Epithelial cell of umbilical artery (primary cell): ENCODE measurements around the gene ZNF699. TPM values are rescaled to one million over a fixed set of nuclear protein-coding genes. Genes with fewer than 3 reads are reported as not detected.

Experiments
- total RNA-seq: library from RNA; depleted of rRNA; stranded (reverse); fragments of >200 nt; gene quantifications from 2 replicates; pipeline ENCODE4 v1.2.3, GENCODE V29; 2014

The ZNF699 gene
- total RNA-seq, result 5.8 and 6.2 TPM in 2 replicates

DNA sequence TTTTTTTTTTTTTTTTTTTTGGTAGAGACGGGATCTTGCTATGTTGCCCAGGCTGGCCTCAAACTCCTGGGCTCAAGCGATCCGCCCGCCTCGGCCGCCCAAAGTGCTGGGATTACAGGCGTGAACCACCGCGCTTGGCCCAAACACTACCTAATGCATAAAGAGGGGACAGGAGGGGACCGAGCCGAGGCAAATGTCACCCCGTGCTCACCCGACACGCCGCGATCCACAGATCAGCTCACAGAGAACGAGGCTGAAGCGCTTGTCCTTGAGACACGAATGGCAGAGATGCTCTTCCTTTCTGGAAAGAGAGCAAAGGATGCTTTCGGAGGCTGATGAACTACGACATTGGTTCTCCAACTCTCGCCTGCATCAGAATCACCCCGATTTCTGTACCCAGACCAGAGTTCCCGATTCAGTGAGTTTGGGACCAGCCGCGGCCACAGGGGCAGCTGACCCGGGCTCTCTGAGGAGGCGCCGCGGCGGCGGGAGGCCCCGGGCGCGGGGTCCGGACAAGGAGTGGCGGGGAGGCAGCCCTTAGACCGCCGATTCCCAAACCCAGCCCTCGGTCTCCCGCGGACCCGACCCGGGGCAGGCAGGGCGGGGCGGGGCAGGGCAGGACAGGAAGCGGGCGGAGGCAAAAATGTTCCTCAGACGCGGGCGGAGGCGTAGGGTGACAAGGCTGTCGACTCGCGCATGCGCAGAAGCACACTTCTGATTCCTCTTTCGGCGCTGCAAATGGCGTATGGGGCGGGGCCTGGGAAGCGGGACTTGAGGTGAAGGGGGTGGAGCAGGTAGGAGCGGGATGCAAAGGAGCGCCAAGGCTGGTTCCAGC, at the start of gene ZNF699:
ZNF699 (minus strand) TSS at position 700 of the 835 bp plus-strand sequence. CDS start 4,719 bp downstream, outside the sequence.

DNA sequence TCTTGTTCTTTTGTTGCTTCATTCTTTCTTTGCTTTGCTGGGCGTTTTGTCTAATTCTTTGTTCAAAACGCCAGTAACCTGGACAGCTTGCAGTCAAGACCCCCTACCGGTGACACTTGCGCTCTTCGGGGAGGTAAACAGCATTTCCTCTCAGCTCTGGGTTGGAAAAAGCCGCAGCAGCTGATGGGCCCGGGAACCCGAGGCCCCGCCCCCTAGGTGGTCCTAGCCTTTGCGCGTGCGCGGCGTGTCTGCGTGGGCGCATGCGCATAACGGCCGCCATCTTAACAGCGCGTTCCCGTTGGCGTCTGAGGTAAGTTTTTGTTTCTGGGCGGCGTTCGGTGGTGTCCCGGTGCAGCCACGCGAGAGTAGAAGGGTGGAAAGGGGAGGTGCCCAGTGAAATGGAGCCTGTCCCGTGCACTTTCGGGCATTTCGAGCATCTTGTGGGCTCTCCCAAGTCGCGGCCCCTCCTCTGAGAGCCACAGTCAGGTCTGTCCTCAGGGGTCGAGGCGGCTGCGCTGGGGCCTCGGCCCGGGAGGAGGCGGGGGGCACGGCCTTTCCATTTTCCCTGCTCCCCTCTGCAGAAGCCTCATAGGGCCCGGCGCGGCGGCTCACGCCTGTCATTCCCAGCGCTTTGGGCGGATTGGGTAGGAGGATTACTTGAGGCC, 14.4 kb upstream of the ZNF699 start, which contains the start of gene ZNF559:
ZNF559 (plus strand) TSS at position 261 of the 665 bp plus-strand sequence. CDS start 14,371 bp downstream, outside the sequence.

GRCh38 chr19:9250630-9251029, 59.0 kb downstream of the ZNF699 start, which contains the start of gene OR7E24:
Gene OR7E24, plus strand, starts transcription at chr19:9250930. Its CDS starts 114 bp downstream, at chr19:9251044.

Other genes starting within 250 kb of the ZNF699 start
- gene OR1M1, start 222.8 kb downstream of the ZNF699 start, total RNA-seq, result not detected in 2 replicates
- not detected in 2 replicates for gene OR7G2, start 202.4 kb downstream of the ZNF699 start, total RNA-seq
- not detected in 2 replicates for gene OR7G1, start 194.1 kb downstream of the ZNF699 start, total RNA-seq
- gene OR7G3, start 182.9 kb downstream of the ZNF699 start, total RNA-seq, result not detected in 2 replicates
- 12.2 and 14.6 TPM in 2 replicates for gene ZNF317, start 169.4 kb downstream of the ZNF699 start, total RNA-seq
- gene OR7D2, start 130.9 kb downstream of the ZNF699 start, total RNA-seq, result not detected in 2 replicates
- not detected in 2 replicates for gene OR7D4, start 90.2 kb downstream of the ZNF699 start, total RNA-seq
- gene OR7E24, start 58.9 kb downstream of the ZNF699 start, total RNA-seq, result not detected in 2 replicates
- gene ZNF559, start 14.3 kb upstream of the ZNF699 start, total RNA-seq, result 10.7 and 11.9 TPM in 2 replicates
- gene ZNF177, start 53.2 kb upstream of the ZNF699 start, total RNA-seq, result 0.97 and 1.7 TPM in 2 replicates
- gene ZNF266, start 125.7 kb upstream of the ZNF699 start, total RNA-seq, result 7.1 and 9.7 TPM in 2 replicates
- gene ZNF560, start 188.8 kb upstream of the ZNF699 start, total RNA-seq, result not detected in 2 replicates
- 20.1 and 21.4 TPM in 2 replicates for gene ZNF426, start 228.8 kb upstream of the ZNF699 start, total RNA-seq